Bronchial epithelial cell (primary cell): ENCODE measurements around the gene MINDY4. TPM values are rescaled to one million over a fixed set of nuclear protein-coding genes. Genes with fewer than 3 reads are reported as not detected.

Experiments used
- DNase-seq: peaks from one replicate; pipeline ENCODE4 v3.0.0-alpha.2; 2010; ENCODE audit warnings: low read depth
- FAIRE-seq: peaks from 2 replicates; lab custom pipeline; 2011; peaks lifted over from hg19 to GRCh38; lab: Jason Lieb, UNC
- H3K27me3 ChIP-seq: 2 replicates; pipeline ENCODE4 v1.5.1; 2011; ENCODE audit warnings: low read length; ENCODE audit not compliant: control insufficient read depth, insufficient read depth
- H3K36me3 ChIP-seq: 2 replicates; pipeline ENCODE4 v1.5.1; 2011; ENCODE audit warnings: low read length; ENCODE audit not compliant: control insufficient read depth, insufficient read depth
- H3K4me3 ChIP-seq: 2 replicates; pipeline ENCODE4 v1.5.1; 2011; ENCODE audit warnings: mild to moderate bottlenecking, low read depth, low read length, control low read depth
- total RNA-seq: library from RNA; depleted of rRNA; stranded (reverse); fragments of >200 nt; gene quantifications from 2 replicates; pipeline ENCODE4 v1.2.1, GENCODE V29; 2014
- TF ChIP-seq, protein P1 (sequence below): IDR thresholded peaks from 2 replicates; pipeline ENCODE4 v1.5.1; 2011; ENCODE audit warnings: mild to moderate bottlenecking, moderate library complexity, low read length, control low read depth, inconsistent platforms; ENCODE audit not compliant: insufficient read depth, severe bottlenecking

Gene MINDY4
- total RNA-seq, 1 donor from 2014 or later: 1.1 TPM

DNA sequence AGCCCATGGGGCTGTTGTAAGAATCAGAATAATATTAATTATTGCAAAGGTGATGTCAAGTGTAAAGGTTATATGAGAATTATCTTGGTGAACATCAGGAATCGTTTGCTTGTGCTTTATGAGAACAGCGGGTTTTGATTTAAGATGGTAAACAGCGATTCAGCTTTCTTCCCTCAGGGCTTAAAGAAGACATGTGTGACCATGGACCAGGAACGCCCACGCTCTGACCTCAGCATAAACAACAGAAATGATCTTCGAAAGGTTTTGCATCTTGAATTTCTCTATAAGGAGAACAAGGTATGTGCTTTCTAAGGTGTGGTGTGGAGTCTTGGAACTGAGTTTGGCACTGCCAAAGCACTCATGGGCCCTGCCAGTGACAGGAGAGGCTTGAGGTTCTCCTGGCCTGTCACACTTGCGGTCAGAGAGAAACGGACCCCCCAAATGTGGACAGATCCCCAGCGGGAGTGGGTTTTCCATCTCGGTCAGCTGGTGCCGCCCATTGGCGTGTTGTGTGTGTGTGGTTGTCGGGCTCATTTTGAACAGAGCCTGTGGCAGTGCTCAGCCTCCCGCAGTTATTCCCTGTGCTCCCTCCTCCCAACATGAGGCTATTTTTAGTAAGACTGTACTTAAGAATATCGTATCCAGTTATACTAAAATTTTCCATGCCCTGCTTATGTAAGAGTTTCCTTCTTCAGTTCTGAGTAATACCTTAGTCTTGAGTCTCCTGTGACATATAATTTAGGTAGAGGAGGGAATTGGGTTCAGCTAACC is 7.2 kb downstream of the MINDY4 start:
- Histone ChIP-seq H3K27me3 (no peaks in the 10 kb centered on the region), H3K36me3 (no peaks in the 10 kb centered on the region), H3K4me3 (no peak overlapping the region)
- no peak for DNase-seq
- TF ChIP-seq, protein P1, sequence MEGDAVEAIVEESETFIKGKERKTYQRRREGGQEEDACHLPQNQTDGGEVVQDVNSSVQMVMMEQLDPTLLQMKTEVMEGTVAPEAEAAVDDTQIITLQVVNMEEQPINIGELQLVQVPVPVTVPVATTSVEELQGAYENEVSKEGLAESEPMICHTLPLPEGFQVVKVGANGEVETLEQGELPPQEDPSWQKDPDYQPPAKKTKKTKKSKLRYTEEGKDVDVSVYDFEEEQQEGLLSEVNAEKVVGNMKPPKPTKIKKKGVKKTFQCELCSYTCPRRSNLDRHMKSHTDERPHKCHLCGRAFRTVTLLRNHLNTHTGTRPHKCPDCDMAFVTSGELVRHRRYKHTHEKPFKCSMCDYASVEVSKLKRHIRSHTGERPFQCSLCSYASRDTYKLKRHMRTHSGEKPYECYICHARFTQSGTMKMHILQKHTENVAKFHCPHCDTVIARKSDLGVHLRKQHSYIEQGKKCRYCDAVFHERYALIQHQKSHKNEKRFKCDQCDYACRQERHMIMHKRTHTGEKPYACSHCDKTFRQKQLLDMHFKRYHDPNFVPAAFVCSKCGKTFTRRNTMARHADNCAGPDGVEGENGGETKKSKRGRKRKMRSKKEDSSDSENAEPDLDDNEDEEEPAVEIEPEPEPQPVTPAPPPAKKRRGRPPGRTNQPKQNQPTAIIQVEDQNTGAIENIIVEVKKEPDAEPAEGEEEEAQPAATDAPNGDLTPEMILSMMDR: no peak
- no peak for FAIRE-seq

DNA sequence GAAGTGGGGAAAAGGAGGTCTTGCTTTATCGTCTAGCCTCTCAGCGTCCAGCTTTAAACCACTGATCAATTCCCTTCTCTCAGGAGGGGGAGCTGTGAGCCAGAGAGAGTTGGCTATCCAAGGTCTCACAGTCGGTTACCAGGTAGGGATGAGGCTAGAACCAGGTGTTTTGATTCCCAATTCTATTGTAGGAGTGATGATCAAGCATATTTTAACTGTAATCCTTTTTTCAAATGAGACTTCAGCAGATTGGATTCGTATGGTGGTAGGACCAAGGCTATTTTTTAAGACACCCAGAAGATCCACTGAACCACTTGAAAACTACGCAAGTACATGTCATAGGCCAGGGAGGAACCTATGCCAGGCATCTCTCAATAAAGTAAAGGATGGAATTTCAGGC is 8.4 kb downstream of the MINDY4 start:
- DNase-seq (no peak), FAIRE-seq (no peak)
- TF ChIP-seq, protein P1: no peak
- Histone ChIP-seq H3K36me3 (no peaks in the 10 kb centered on the region), H3K27me3 (no peaks in the 10 kb centered on the region), H3K4me3 (no peak overlapping the region)

GRCh38 chr7:30780941-30781340 is 9.7 kb downstream of the MINDY4 start:
- Histone ChIP-seq H3K4me3 (no peak overlapping the region), H3K36me3 (peaks cover 2% of the 10 kb centered on the region), H3K27me3 (no peaks in the 10 kb centered on the region)
- FAIRE-seq (no peak), DNase-seq (no peak)
- TF ChIP-seq, protein P1: no peak

- FAIRE-seq: no peak
- TF ChIP-seq, protein P1: no peak
Observed at GRCh38 chr7:30782690-30783089, 11.5 kb downstream of the MINDY4 start.

DNA sequence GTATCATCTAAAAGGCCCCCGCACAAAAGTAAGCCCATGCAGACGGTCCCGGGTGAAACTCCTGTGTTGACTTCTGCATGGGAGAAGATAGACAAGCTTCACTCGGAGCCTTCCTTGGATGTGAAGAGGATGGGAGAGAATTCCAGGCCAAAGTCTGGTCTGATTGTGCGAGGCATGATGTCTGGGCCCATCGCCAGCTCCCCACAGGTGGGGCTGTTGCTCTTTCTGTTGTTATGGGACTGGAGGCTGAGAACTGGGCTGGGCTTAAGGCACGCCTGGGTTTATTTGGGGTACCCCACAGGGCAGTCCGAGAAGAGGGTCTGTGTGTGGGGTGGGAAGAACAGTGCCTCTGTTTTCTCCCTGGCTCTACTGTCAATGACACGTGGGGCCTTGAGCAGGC is 14.6 kb downstream of the MINDY4 start:
- FAIRE-seq (no peak), DNase-seq (no peak)
- TF ChIP-seq, protein P1: no peak
- H3K4me3 ChIP-seq: no peak overlapping the region
- H3K36me3 ChIP-seq: peaks cover 2% of the 10 kb centered on the region
- no peaks in the 10 kb centered on the region for H3K27me3 ChIP-seq

More at GRCh38 chr7:30782690-30783089, 11.5 kb downstream of the MINDY4 start:
- H3K36me3 ChIP-seq: peaks cover 2% of the 10 kb centered on the region
- DNase-seq: no peak
- H3K27me3 ChIP-seq: no peaks in the 10 kb centered on the region
- no peak overlapping the region for H3K4me3 ChIP-seq

- TF ChIP-seq, protein P1: no peak
- peaks cover 4% of the 10 kb centered on the region for H3K36me3 ChIP-seq
- no peak overlapping the region for H3K4me3 ChIP-seq
- H3K27me3 ChIP-seq: no peaks in the 10 kb centered on the region
- no peak for DNase-seq
- FAIRE-seq: peak; percentile 40
Observed at GRCh38 chr7:30787486-30787885, 16.3 kb downstream of the MINDY4 start.
